Ovary (tissue), 9 donors: ENCODE measurements around the gene DOCK4. TPM values are rescaled to one million over a fixed set of nuclear protein-coding genes. Genes with fewer than 3 reads are reported as not detected.

ENCODE experiments used
- DNase-seq, 5 donors: peaks; one replicate each; pipeline ENCODE4 v3.0.0-alpha.2; 2019 to 2020
- H3K27ac ChIP-seq, 2 donors: fragments of 200-600 bp; one replicate each; pipeline versions ENCODE4 v1.5.1 to v1.8.0; 2019 to 2022
- H3K27me3 ChIP-seq: fragments of 200-600 bp; one replicate; pipeline ENCODE4 v1.8.0; 2022
- H3K36me3 ChIP-seq: fragments of 200-600 bp; sonication (generic); one replicate; pipeline ENCODE4 v1.5.1; 2019
- H3K4me1 ChIP-seq: one replicate; pipeline ENCODE4 v1.8.1; 2013; ENCODE audit warnings: mild to moderate bottlenecking, moderate library complexity; ENCODE audit not compliant: insufficient read depth
- H3K4me3 ChIP-seq: fragments of 200-600 bp; sonication (generic); one replicate; pipeline ENCODE4 v1.5.1; 2017
- H3K9me3 ChIP-seq, 2 donors: fragments of 200-600 bp in 1 of 2; sonication (generic) in 1 of 2; one replicate each; pipeline versions ENCODE4 v1.5.1 to v1.8.1; 2013 to 2019; ENCODE audit warnings: mild to moderate bottlenecking in 1 of 2, moderate library complexity in 1 of 2
- CTCF ChIP-seq, 3 donors: fragments of 450-650 bp in 2 of 3; fragments of 200-600 bp in 1 of 3; IDR thresholded peaks; one replicate each; pipeline versions ENCODE4 v1.5.1 to v1.8.0; 2016 to 2022; ENCODE audit warnings: antibody characterized with exemption in 3 of 3, mild to moderate bottlenecking in 1 of 3
- EP300 ChIP-seq: sonication (generic); formaldehyde crosslinking; IDR thresholded peaks from one replicate; pipeline ENCODE4 v1.6.1; 2017; ENCODE audit warnings: antibody characterized with exemption
- POLR2A ChIP-seq: fragments of 450-650 bp; IDR thresholded peaks from one replicate; pipeline ENCODE4 v1.6.1; 2017; ENCODE audit warnings: antibody characterized with exemption, mild to moderate bottlenecking, moderate library complexity
- WGBS, 3 donors: extraction: QIAGEN DNeasy Blood & Tissue Kit in 1 of 3; methylation state at CpG; one replicate each; pipeline versions ENCODE4 v1.1.5 to v1.1.7; 2013 to 2017; 5-methylcytosine and 5-hydroxymethylcytosine counted together
- intact Hi-C, 4 donors: fragments of 100-400 bp; cut with DNase I; formaldehyde crosslinking; loops; one replicate each; pipeline versions ENCODE4 v1.11.0 to v1.15.1; 2022 to 2023
- polyA plus RNA-seq, 2 donors: library from polyadenylated mRNA; stranded (reverse); fragments of 200-250 nt in 1 of 2; fragments of 350-450 nt in 1 of 2; fragmentation: Illumina TruSeq in 1 of 2; extraction: RNeasy Lipid Tissue Mini Kit (QIAGEN cat#74804) in 1 of 2; gene quantifications; one replicate each; pipeline ENCODE4 v1.2.3, GENCODE V29; 2013 to 2014
- total RNA-seq, 7 donors: library from RNA; depleted of rRNA in 2 of 7; stranded (reverse); fragments of >200 nt in 2 of 7; fragmentation: NEBNext Ultra II Directional in 3 of 7; extraction: Animal tissue kit (Norgen Biotek cat#: 25700) in 3 of 7; gene quantifications; one replicate each; pipeline versions ENCODE4 v1.1.0 to v1.2.4, GENCODE V29; 2016 to 2023
- donor health status: DM: no; HTN: no; CAD: no; lungs with moderate emphysema.
- donor health status: DM: no; HTN: no; CAD: no.
- donor health status: Bipolar disorder and iron deficiency.
- donor health status: DM: yes; HTN: yes; CAD: no.
- donor health status: DM: no; HTN: no; CAD: no.
- donor health status: DM: yes; HTN: yes; CAD: no.

DOCK4 gene
- total and polyA plus RNA-seq, 9 donors, result 9.5 to 39.7 (median 27.3) TPM

- no peak for DNase-seq
- Histone ChIP-seq H3K27me3 (no peaks in the 10 kb centered on the region), H3K27ac (no peak overlapping the region), H3K4me1 (no peaks in the 10 kb centered on the region), H3K9me3 (no peaks in the 10 kb centered on the region), H3K36me3 (no peaks in the 10 kb centered on the region), H3K4me3 (no peak overlapping the region)
- TF ChIP-seq POLR2A, result no peak
- no peak for TF ChIP-seq EP300
- TF ChIP-seq CTCF (IDR thresholded peaks at IDR 0.05), result no peak
- intact Hi-C loops, result no loop called here
- 82 to 88% (median 87%) methylated on average over 2 of the region's 2 CpGs for WGBS, 3 donors
Observed at GRCh38 chr7:111825046-111825445, 381.2 kb downstream of the DOCK4 start.

DNA sequence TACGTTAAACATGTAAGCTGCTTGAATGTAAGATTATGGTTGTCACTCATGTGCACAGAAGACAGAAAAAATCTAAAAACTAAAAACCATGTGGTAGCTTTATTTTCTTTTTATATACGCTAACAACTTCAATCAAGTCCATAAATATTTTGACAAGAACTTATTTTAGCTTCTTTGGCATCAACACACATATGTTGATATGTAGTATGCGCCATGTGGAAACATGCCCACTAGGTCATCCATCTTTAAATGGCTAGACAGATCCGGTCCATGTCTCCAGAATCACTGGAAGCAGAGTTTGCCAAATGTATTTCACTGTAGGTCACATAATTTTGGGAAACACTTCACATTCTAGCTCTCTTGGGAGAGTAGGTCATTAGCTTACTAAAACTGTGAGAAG, 382.4 kb downstream of the DOCK4 start:
- intact Hi-C loops, result no loop called here
- TF ChIP-seq POLR2A (no peak), CTCF (IDR thresholded peaks at IDR 0.05) (no peak), EP300 (no peak)
- H3K27ac ChIP-seq, result no peak overlapping the region
- H3K9me3 ChIP-seq, result no peaks in the 10 kb centered on the region
- no peaks in the 10 kb centered on the region for H3K27me3 ChIP-seq
- H3K36me3 ChIP-seq, result no peaks in the 10 kb centered on the region
- no peaks in the 10 kb centered on the region for H3K4me1 ChIP-seq
- H3K4me3 ChIP-seq, result no peak overlapping the region
- WGBS, 3 donors, result 84 to 94% (median 92%) methylated on average over 4 of the region's 4 CpGs
- no peak for DNase-seq

DNA sequence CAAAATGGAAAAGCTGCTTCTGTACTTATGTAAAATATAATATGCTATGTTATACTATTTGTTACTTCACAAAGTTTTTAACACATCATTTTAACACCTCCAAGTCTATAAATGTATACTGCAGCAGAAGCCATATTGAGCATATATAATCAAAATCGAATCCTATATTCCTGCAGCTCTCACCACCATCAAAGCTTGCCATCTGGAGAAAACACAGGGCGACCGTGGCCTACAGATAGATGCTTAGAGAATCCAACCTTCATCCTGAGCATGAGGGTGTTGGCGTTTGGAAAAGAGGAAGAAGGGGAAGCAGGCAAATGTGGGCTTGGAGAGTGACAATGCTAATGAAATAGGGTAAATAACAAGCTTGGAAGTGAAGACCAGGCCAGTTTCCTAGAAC, 385.2 kb downstream of the DOCK4 start:
- TF ChIP-seq POLR2A (no peak), CTCF (IDR thresholded peaks at IDR 0.05) (no peak), EP300 (no peak)
- H3K36me3 ChIP-seq, result no peaks in the 10 kb centered on the region
- H3K4me3 ChIP-seq, result no peak overlapping the region
- DNase-seq, result no peak
- H3K27me3 ChIP-seq, result no peaks in the 10 kb centered on the region
- intact Hi-C loops, result no loop called here
- H3K27ac ChIP-seq, result no peak overlapping the region
- H3K9me3 ChIP-seq, result no peaks in the 10 kb centered on the region
- WGBS, 3 donors, result 94 to 96% (median 96%) methylated on average over 4 of the region's 4 CpGs
- H3K4me1 ChIP-seq, result no peaks in the 10 kb centered on the region

GRCh38 chr7:111820621-111821020, 385.6 kb downstream of the DOCK4 start:
- WGBS, 3 donors, result 97 to 98% (median 97%) methylated on average over 2 of the region's 2 CpGs
- no peak overlapping the region for H3K27ac ChIP-seq
- H3K36me3 ChIP-seq, result no peaks in the 10 kb centered on the region
- H3K4me1 ChIP-seq, result no peaks in the 10 kb centered on the region
- no peaks in the 10 kb centered on the region for H3K9me3 ChIP-seq
- no peak overlapping the region for H3K4me3 ChIP-seq
- intact Hi-C loops, result no loop called here
- DNase-seq, result no peak
- no peaks in the 10 kb centered on the region for H3K27me3 ChIP-seq
- TF ChIP-seq EP300 (no peak), POLR2A (no peak), CTCF (IDR thresholded peaks at IDR 0.05) (no peak)

GRCh38 chr7:111820121-111820520, 386.1 kb downstream of the DOCK4 start:
- Histone ChIP-seq H3K4me3 (no peak overlapping the region), H3K27ac (no peak overlapping the region), H3K4me1 (no peaks in the 10 kb centered on the region), H3K36me3 (no peaks in the 10 kb centered on the region), H3K27me3 (no peaks in the 10 kb centered on the region), H3K9me3 (no peaks in the 10 kb centered on the region)
- no peak for TF ChIP-seq CTCF (IDR thresholded peaks at IDR 0.05)
- intact Hi-C loops, result no loop called here
- DNase-seq, result no peak
- 94 to 100% (median 100%) methylated on average over 1 of the region's 1 CpG for WGBS, 3 donors
